ENCODE data around the gene TMEM184B.

DNA sequence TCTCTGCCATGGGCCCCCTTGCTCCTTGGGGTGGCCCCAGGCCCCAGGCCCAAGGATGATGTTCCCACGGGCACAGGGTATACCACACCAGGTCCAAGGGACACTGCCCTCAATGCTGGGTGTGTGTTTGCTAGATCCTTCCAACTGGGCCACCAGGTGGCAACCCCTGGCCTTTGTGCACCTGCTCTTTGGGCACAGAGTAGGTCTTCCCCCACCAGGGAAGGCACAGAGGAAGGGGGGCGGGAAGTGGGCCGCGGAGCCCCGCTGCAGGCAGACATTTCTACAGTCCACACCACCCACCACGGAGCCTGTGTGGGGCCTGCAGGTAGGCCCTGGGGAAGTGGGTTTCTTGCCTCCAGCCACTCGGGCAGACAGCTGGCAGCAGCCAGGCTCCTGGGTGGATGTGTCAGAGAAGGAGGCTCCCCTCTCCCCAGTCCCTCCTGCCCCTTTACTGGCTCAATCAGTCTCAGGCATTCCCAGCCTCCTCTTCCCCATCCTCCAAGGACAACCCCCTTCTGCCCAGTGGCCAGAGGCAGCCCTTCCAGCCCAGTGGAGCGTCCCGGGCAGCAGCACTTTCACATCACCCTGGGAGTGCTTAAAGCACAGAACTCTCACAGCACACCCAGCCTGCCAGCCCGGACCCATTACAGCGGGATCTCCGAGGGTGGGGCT, 49.4 kb downstream of the TMEM184B start:
- TF ChIP-seq, protein P1, sequence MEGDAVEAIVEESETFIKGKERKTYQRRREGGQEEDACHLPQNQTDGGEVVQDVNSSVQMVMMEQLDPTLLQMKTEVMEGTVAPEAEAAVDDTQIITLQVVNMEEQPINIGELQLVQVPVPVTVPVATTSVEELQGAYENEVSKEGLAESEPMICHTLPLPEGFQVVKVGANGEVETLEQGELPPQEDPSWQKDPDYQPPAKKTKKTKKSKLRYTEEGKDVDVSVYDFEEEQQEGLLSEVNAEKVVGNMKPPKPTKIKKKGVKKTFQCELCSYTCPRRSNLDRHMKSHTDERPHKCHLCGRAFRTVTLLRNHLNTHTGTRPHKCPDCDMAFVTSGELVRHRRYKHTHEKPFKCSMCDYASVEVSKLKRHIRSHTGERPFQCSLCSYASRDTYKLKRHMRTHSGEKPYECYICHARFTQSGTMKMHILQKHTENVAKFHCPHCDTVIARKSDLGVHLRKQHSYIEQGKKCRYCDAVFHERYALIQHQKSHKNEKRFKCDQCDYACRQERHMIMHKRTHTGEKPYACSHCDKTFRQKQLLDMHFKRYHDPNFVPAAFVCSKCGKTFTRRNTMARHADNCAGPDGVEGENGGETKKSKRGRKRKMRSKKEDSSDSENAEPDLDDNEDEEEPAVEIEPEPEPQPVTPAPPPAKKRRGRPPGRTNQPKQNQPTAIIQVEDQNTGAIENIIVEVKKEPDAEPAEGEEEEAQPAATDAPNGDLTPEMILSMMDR (IDR thresholded peaks at IDR 0.05), result peak; percentile 17; the same call in 1 of the 3 replicates
- TF ChIP-seq, protein P2, sequence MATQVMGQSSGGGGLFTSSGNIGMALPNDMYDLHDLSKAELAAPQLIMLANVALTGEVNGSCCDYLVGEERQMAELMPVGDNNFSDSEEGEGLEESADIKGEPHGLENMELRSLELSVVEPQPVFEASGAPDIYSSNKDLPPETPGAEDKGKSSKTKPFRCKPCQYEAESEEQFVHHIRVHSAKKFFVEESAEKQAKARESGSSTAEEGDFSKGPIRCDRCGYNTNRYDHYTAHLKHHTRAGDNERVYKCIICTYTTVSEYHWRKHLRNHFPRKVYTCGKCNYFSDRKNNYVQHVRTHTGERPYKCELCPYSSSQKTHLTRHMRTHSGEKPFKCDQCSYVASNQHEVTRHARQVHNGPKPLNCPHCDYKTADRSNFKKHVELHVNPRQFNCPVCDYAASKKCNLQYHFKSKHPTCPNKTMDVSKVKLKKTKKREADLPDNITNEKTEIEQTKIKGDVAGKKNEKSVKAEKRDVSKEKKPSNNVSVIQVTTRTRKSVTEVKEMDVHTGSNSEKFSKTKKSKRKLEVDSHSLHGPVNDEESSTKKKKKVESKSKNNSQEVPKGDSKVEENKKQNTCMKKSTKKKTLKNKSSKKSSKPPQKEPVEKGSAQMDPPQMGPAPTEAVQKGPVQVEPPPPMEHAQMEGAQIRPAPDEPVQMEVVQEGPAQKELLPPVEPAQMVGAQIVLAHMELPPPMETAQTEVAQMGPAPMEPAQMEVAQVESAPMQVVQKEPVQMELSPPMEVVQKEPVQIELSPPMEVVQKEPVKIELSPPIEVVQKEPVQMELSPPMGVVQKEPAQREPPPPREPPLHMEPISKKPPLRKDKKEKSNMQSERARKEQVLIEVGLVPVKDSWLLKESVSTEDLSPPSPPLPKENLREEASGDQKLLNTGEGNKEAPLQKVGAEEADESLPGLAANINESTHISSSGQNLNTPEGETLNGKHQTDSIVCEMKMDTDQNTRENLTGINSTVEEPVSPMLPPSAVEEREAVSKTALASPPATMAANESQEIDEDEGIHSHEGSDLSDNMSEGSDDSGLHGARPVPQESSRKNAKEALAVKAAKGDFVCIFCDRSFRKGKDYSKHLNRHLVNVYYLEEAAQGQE (IDR thresholded peaks at IDR 0.05), result no peak
- TF ChIP-seq, protein P3, sequence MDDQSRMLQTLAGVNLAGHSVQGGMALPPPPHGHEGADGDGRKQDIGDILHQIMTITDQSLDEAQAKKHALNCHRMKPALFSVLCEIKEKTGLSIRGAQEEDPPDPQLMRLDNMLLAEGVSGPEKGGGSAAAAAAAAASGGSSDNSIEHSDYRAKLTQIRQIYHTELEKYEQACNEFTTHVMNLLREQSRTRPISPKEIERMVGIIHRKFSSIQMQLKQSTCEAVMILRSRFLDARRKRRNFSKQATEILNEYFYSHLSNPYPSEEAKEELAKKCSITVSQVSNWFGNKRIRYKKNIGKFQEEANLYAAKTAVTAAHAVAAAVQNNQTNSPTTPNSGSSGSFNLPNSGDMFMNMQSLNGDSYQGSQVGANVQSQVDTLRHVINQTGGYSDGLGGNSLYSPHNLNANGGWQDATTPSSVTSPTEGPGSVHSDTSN (IDR thresholded peaks at IDR 0.05), result no peak
- TF ChIP-seq ESRRA (IDR thresholded peaks at IDR 0.05; ENCODE audit: borderline replicate concordance, low read length), result no peak
- TF ChIP-seq MYC (IDR thresholded peaks at IDR 0.05; ENCODE audit: borderline replicate concordance, low read length), result no peak
- no peak for TF ChIP-seq POLR2A (IDR thresholded peaks at IDR 0.05; ENCODE audit: low read length)
- TF ChIP-seq, protein P4, sequence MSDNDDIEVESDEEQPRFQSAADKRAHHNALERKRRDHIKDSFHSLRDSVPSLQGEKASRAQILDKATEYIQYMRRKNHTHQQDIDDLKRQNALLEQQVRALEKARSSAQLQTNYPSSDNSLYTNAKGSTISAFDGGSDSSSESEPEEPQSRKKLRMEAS (IDR thresholded peaks at IDR 0.05), result no peak
- TF ChIP-seq ZFP36 (IDR thresholded peaks at IDR 0.05; ENCODE audit: borderline replicate concordance, partially characterized antibody), result no peak
- TF ChIP-seq EP300 (IDR thresholded peaks at IDR 0.05), result no peak
- no peak for TF ChIP-seq RAD21 (conservative IDR thresholded peaks at IDR 0.05 in 1 of 2, IDR thresholded peaks at IDR 0.05 in 1 of 2)
- TF ChIP-seq CHD2 (IDR thresholded peaks at IDR 0.05; ENCODE audit: low read length, partially characterized antibody), result no peak
- no peak for TF ChIP-seq ZSCAN20 (CRISPR knock-in tag; IDR thresholded peaks at IDR 0.05)
- TF ChIP-seq CBX2 (IDR thresholded peaks at IDR 0.05; ENCODE audit: borderline replicate concordance, low read depth), result no peak
- TF ChIP-seq GATA3 (IDR thresholded peaks at IDR 0.05; ENCODE audit: borderline replicate concordance), result no peak
